IMR-90 (cell line): ENCODE data around the gene GLI1. TPM values are rescaled to one million over a fixed set of nuclear protein-coding genes. Genes with fewer than 3 reads are reported as not detected.

Experiments
- ATAC-seq: fragments of 200-7000 bp; cut with Tn5 transposase; 2 replicates; pipeline ENCODE4 v1.9.1; 2020; ENCODE audit warnings: low read depth, mild to moderate bottlenecking, moderate library complexity
- BruUV-seq: library from RNA; stranded (reverse); fragments of 400-500 nt; replicated peaks from 2 replicates; lab custom pipeline; 2021; lab: Mats Ljungman, UMichigan
- CTCF ChIA-PET: fragments of 300-600 bp; formaldehyde crosslinking; extraction: SDS; loops from one replicate; lab custom pipeline; 2021; ENCODE audit warnings: antibody characterized with exemption; lab: Yijun Ruan, JAX
- POLR2A ChIA-PET: fragments of 300-600 bp; sonication (Branson Sonifier 250); formaldehyde crosslinking; loops from one replicate; lab custom pipeline; 2022; ENCODE audit warnings: antibody characterized with exemption; ENCODE audit not compliant: unreplicated experiment; lab: Charles Lee
- DNase-seq: peaks from one replicate; pipeline ENCODE4 v3.0.0; 2013
- H2AFZ ChIP-seq: replicated peaks from 2 replicates; pipeline ENCODE3; 2013; ENCODE audit warnings: low read length, mild to moderate bottlenecking; ENCODE audit not compliant: poor library complexity
- H2AK5ac ChIP-seq: 2 replicates; pipeline ENCODE4 v1.6.1; 2013; ENCODE audit warnings: low read depth, low read length, inconsistent platforms
- H2AK9ac ChIP-seq: replicated peaks from 2 replicates; pipeline ENCODE3; 2013; ENCODE audit warnings: mild to moderate bottlenecking, low read depth, low read length, moderate library complexity; ENCODE audit not compliant: poor library complexity
- H2BK120ac ChIP-seq: 2 replicates; pipeline ENCODE4 v1.6.1; 2013; ENCODE audit warnings: low read depth, low read length, inconsistent platforms
- H2BK15ac ChIP-seq: 3 replicates; pipeline ENCODE4 v1.6.1; 2013; ENCODE audit warnings: low read depth, low read length, inconsistent platforms
- H2BK20ac ChIP-seq: 2 replicates; pipeline ENCODE4 v1.6.1; 2013; ENCODE audit warnings: low read depth, mild to moderate bottlenecking, inconsistent platforms, low read length, moderate library complexity
- H2BK5ac ChIP-seq: 2 replicates; pipeline ENCODE4 v1.6.1; 2013; ENCODE audit warnings: mild to moderate bottlenecking, low read depth, low read length, inconsistent platforms; ENCODE audit not compliant: poor library complexity, severe bottlenecking
- H3K14ac ChIP-seq: replicated peaks from 2 replicates; pipeline ENCODE4 v1.6.1; 2013; ENCODE audit warnings: low read depth, low read length, inconsistent platforms
- H3K18ac ChIP-seq: 2 replicates; pipeline ENCODE4 v1.6.1; 2013; ENCODE audit warnings: low read depth, low read length, control low read depth
- H3K23ac ChIP-seq: 2 replicates; pipeline ENCODE4 v1.6.1; 2013; ENCODE audit warnings: low read depth, low read length, inconsistent platforms
- H3K27ac ChIP-seq: 2 replicates; pipeline ENCODE4 v1.5.1; 2013; ENCODE audit warnings: mild to moderate bottlenecking, control low read depth, low read length; ENCODE audit not compliant: insufficient read depth
- H3K27me3 ChIP-seq: 2 replicates; pipeline ENCODE4 v1.6.1; 2013; ENCODE audit warnings: low read length; ENCODE audit not compliant: control insufficient read depth, insufficient read depth
- H3K36me3 ChIP-seq: 2 replicates; pipeline ENCODE4 v1.6.1; 2013; ENCODE audit warnings: low read length, mixed read lengths; ENCODE audit not compliant: control insufficient read depth, insufficient read depth
- H3K4ac ChIP-seq: 2 replicates; pipeline ENCODE4 v1.6.1; 2013; ENCODE audit warnings: low read depth, low read length, inconsistent platforms
- H3K4me1 ChIP-seq: 2 replicates; pipeline ENCODE4 v1.6.1; 2013; ENCODE audit warnings: low read length, mixed read lengths; ENCODE audit not compliant: control insufficient read depth, insufficient read depth
- H3K4me2 ChIP-seq: 2 replicates; pipeline ENCODE4 v1.6.1; 2013; ENCODE audit warnings: low read depth, mild to moderate bottlenecking, control low read depth, low read length, moderate library complexity
- H3K4me3 ChIP-seq: 2 replicates; pipeline ENCODE4 v1.5.1; 2013; ENCODE audit warnings: low read depth, mild to moderate bottlenecking, control low read depth, low read length, moderate library complexity; ENCODE audit not compliant: insufficient read depth
- H3K56ac ChIP-seq: 2 replicates; pipeline ENCODE4 v1.6.1; 2013; ENCODE audit warnings: low read length, inconsistent platforms; ENCODE audit not compliant: insufficient read depth; ENCODE audit errors: extremely low read depth
- H3K79me1 ChIP-seq, 2 experiments: 2 replicates each; pipeline ENCODE4 v1.6.1; 2013; ENCODE audit warnings: low read length in 2 of 2, inconsistent platforms in 1 of 2, low read depth in 1 of 2
- H3K9ac ChIP-seq: 2 replicates; pipeline ENCODE4 v1.6.1; 2013; ENCODE audit warnings: low read depth, low read length, control low read depth
- H3K9me1 ChIP-seq: 2 replicates; pipeline ENCODE4 v1.6.1; 2013; ENCODE audit warnings: low read length, inconsistent platforms; ENCODE audit not compliant: insufficient read depth
- H3K9me3 ChIP-seq: 2 replicates; pipeline ENCODE4 v1.6.1; 2013; ENCODE audit warnings: low read length; ENCODE audit not compliant: control insufficient read depth, insufficient read depth
- H4K20me1 ChIP-seq: 2 replicates; pipeline ENCODE4 v1.6.1; 2013; ENCODE audit warnings: low read length, inconsistent platforms; ENCODE audit not compliant: insufficient read depth
- H4K5ac ChIP-seq: 2 replicates; pipeline ENCODE4 v1.6.1; 2013; ENCODE audit warnings: mild to moderate bottlenecking, low read depth, low read length, control low read depth
- H4K8ac ChIP-seq, 2 experiments: 2 replicates each; pipeline ENCODE4 v1.6.1; 2013; ENCODE audit warnings: low read depth in 2 of 2, low read length in 2 of 2, control low read depth in 1 of 2, inconsistent platforms in 1 of 2
- H4K91ac ChIP-seq: 2 replicates; pipeline ENCODE4 v1.6.1; 2013; ENCODE audit warnings: low read depth, low read length, inconsistent platforms; ENCODE audit not compliant: insufficient read depth
- BHLHE40 ChIP-seq: fragments of 150-350 bp; IDR thresholded peaks from 2 replicates; pipeline ENCODE4 v1.6.1; 2016; ENCODE audit warnings: mild to moderate bottlenecking, low read depth, low read length
- CEBPB ChIP-seq: IDR thresholded peaks from 2 replicates; pipeline ENCODE4 v1.6.1; 2012; ENCODE audit warnings: low read depth, low read length, improper control_type of control experiment
- CHD1 ChIP-seq: IDR thresholded peaks from 2 replicates; pipeline ENCODE4 v1.6.1; 2012; ENCODE audit warnings: low read depth, low read length, improper control_type of control experiment
- CTCF ChIP-seq: conservative IDR thresholded peaks from 2 replicates; pipeline ENCODE4 v1.5.1; 2012; ENCODE audit warnings: mild to moderate bottlenecking, low read depth, low read length, improper control_type of control experiment
- ELK1 ChIP-seq: fragments of 150-350 bp; IDR thresholded peaks from 2 replicates; pipeline ENCODE4 v1.6.1; 2016; ENCODE audit warnings: low read depth, mild to moderate bottlenecking, low read length, moderate library complexity, borderline replicate concordance
- MAFK ChIP-seq: IDR thresholded peaks from 2 replicates; pipeline ENCODE4 v1.6.1; 2012; ENCODE audit warnings: low read depth, low read length, improper control_type of control experiment
- MAZ ChIP-seq: IDR thresholded peaks from 2 replicates; pipeline ENCODE4 v1.6.1; 2012; ENCODE audit warnings: low read depth, mild to moderate bottlenecking, low read length, improper control_type of control experiment, moderate library complexity, borderline replicate concordance
- POLR2A ChIP-seq: IDR thresholded peaks from 2 replicates; pipeline ENCODE4 v1.6.1; 2012; ENCODE audit warnings: mild to moderate bottlenecking, low read depth, low read length
- RAD21 ChIP-seq: IDR thresholded peaks from 2 replicates; pipeline ENCODE4 v1.6.1; 2012; ENCODE audit warnings: low read length, improper control_type of control experiment
- RCOR1 ChIP-seq: IDR thresholded peaks from 2 replicates; pipeline ENCODE4 v1.6.1; 2012; ENCODE audit warnings: mild to moderate bottlenecking, low read length, improper control_type of control experiment; ENCODE audit not compliant: insufficient replicate concordance
- RFX5 ChIP-seq: IDR thresholded peaks from 2 replicates; pipeline ENCODE4 v1.8.0; 2012; ENCODE audit warnings: low read depth, mild to moderate bottlenecking, low read length, moderate library complexity
- SMC3 ChIP-seq: fragments of 150-350 bp; IDR thresholded peaks from 2 replicates; pipeline ENCODE4 v1.6.1; 2016; ENCODE audit warnings: low read depth, mild to moderate bottlenecking, antibody characterized with exemption, low read length, moderate library complexity
- USF2 ChIP-seq: fragments of 150-350 bp; IDR thresholded peaks from 2 replicates; pipeline ENCODE4 v1.6.1; 2017; ENCODE audit warnings: mild to moderate bottlenecking, antibody characterized with exemption, low read length, low read depth
- WGBS, 2 experiments: methylation state at CpG; one replicate each; pipeline versions ENCODE4 v1.1.5 to v1.1.7; 2013; ENCODE audit warnings: missing lambda C conversion rate in 2 of 2; ENCODE audit not compliant: insufficient read length in 1 of 2; ENCODE audit errors: extremely low coverage in 2 of 2; 5-methylcytosine and 5-hydroxymethylcytosine counted together
- dilution Hi-C: fragments of 300-500 bp; cut with HindIII; formaldehyde crosslinking; loops from one replicate; pipeline ENCODE4 v1.14.3; 2018; ENCODE audit warnings: low sequenced_read_pairs; ENCODE audit not compliant: unreplicated experiment
- in situ Hi-C: fragments of 300-500 bp; cut with MboI; formaldehyde crosslinking; loops from 3 replicates; pipeline ENCODE4 v1.14.3; 2019; ENCODE audit warnings: low sequenced_read_pairs, inconsistent platforms, mixed read lengths
- intact Hi-C: fragments of 100-400 bp; cut with micrococcal nuclease; formaldehyde crosslinking; loops from 2 replicates; pipeline ENCODE4 v1.10.0; 2022
- polyA plus RNA-seq, 3 experiments: library from polyadenylated mRNA; depleted of rRNA; stranded (reverse); fragments of >200 nt; gene quantifications; 2 replicates each; pipeline ENCODE4 v1.2.3, GENCODE V29; 2012; ENCODE audit warnings: low replicate concordance in 1 of 3
- total RNA-seq: library from RNA; depleted of rRNA; stranded (reverse); fragments of >200 nt; gene quantifications from 2 replicates; pipeline ENCODE4 v1.2.3, GENCODE V29; 2012

Gene GLI1
- total and polyA plus RNA-seq, 2 of the 4 experiments (the other 2 are of a cell fraction), result 1.3 to 3.8 TPM

GRCh38 chr12:57479376-57480115, 20.0 kb downstream of the GLI1 start, which contains the start of gene ARHGAP9 (continued):
- TF ChIP-seq MAFK, result no peak

GRCh38 chr12:57481671-57482070, 22.1 kb downstream of the GLI1 start:
- H4K5ac ChIP-seq, result no peak overlapping the region
- H3K27ac ChIP-seq, result no peak overlapping the region
- no peak overlapping the region for H4K8ac ChIP-seq
- no peaks in the 10 kb centered on the region for H4K20me1 ChIP-seq
- H2BK20ac ChIP-seq, result no peak overlapping the region
- ATAC-seq, result no peak
- no peaks in the 10 kb centered on the region; the same call in 1 of the 2 replicates for H3K9me1 ChIP-seq
- no peak overlapping the region for H2BK5ac ChIP-seq
- no peak overlapping the region for H2BK120ac ChIP-seq
- intact Hi-C loops (no loop called here), in situ Hi-C loops (no loop called here), dilution Hi-C loops (no loop called here)
- H3K14ac ChIP-seq, result no peak overlapping the region
- no peak overlapping the region for H3K4ac ChIP-seq
- no peak overlapping the region for H4K91ac ChIP-seq
- no peak overlapping the region for H2AFZ ChIP-seq
- no peak overlapping the region for H3K18ac ChIP-seq
- peaks cover 4% of the 10 kb centered on the region for H3K4me1 ChIP-seq
- peak overlapping the region; percentile 67; the same call in 1 of the 2 replicates for H3K23ac ChIP-seq
- H2AK9ac ChIP-seq, result no peak overlapping the region
- H2BK15ac ChIP-seq, result no peak overlapping the region
- H3K56ac ChIP-seq, result no peak overlapping the region
- POLR2A ChIA-PET, result no interaction called here
- H3K4me2 ChIP-seq, result no peak overlapping the region
- H3K9me3 ChIP-seq, result no peaks in the 10 kb centered on the region
- H3K27me3 ChIP-seq, result peaks cover 17% of the 10 kb centered on the region
- BruUV-seq, result no TSS peak
- DNase-seq, result no peak
- H3K79me1 ChIP-seq, result no peaks in the 10 kb centered on the region
- H3K36me3 ChIP-seq, result no peaks in the 10 kb centered on the region
- H3K9ac ChIP-seq, result no peak overlapping the region
- H2AK5ac ChIP-seq, result no peak overlapping the region
- H3K4me3 ChIP-seq, result no peak overlapping the region
- WGBS, 2 experiments, result no CpG with 5 or more reads among the region's 1 CpG
- no peak for TF ChIP-seq CTCF
- TF ChIP-seq RAD21, result no peak
- TF ChIP-seq SMC3, result no peak
- TF ChIP-seq RFX5, result no peak
- TF ChIP-seq RCOR1, result no peak
- TF ChIP-seq POLR2A, result no peak
- no peak for TF ChIP-seq CEBPB
- no peak for TF ChIP-seq USF2
- no peak for TF ChIP-seq BHLHE40
- no peak for TF ChIP-seq CHD1
- TF ChIP-seq MAFK, result no peak
- no peak for TF ChIP-seq ELK1
- TF ChIP-seq MAZ, result no peak
- CTCF ChIA-PET, result no interaction called here
